GM20000 (cell line): ENCODE results near the gene GRK6.

Experiments
- DNase-seq: peaks from one replicate; pipeline ENCODE4 v3.0.0; 2012; ENCODE audit warnings: low spot score
- TF ChIP-seq, protein P1 (sequence below): IDR thresholded peaks from 2 replicates; pipeline ENCODE4 v1.5.1; 2012; ENCODE audit warnings: mild to moderate bottlenecking, control low read depth; ENCODE audit errors: extremely low read depth, missing control alignments

GRK6 gene

DNA sequence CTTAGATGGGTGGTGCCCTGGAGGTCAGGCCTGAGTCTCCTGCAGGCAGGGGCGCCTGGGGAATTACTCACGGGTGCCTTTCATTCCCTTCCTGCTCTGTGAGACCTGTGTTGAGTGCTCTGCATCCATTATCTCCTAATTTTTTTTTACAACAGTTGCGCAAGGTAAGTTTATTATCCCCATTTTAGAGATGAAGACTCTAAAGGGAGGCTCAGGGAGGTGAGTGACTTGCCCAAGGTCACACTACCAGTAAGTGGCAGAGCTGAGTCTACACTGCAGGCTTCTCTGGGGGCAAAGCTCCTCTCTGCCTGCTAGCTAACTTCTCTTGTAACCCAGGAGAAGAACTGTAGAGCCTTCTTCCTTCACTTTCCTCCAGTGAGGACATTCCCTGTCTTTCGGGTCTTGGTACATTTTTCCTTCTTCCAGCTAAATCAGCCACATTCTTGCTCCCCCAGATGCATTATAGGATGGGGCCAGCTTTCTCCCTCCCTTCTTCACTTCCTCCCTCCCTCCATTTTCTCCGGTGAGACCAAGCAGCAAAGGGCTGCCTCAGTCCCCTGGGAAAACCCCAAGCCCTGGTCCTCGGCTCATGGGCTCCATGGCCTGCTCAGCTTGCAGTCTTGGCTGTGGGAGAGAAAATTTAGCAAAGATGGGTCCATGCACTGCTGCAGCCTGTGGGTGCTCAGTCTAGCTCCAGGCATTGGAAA lies 21.9 kb downstream of the GRK6 start:
- TF ChIP-seq, protein P1, sequence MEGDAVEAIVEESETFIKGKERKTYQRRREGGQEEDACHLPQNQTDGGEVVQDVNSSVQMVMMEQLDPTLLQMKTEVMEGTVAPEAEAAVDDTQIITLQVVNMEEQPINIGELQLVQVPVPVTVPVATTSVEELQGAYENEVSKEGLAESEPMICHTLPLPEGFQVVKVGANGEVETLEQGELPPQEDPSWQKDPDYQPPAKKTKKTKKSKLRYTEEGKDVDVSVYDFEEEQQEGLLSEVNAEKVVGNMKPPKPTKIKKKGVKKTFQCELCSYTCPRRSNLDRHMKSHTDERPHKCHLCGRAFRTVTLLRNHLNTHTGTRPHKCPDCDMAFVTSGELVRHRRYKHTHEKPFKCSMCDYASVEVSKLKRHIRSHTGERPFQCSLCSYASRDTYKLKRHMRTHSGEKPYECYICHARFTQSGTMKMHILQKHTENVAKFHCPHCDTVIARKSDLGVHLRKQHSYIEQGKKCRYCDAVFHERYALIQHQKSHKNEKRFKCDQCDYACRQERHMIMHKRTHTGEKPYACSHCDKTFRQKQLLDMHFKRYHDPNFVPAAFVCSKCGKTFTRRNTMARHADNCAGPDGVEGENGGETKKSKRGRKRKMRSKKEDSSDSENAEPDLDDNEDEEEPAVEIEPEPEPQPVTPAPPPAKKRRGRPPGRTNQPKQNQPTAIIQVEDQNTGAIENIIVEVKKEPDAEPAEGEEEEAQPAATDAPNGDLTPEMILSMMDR, result no peak
- no peak for DNase-seq

DNA sequence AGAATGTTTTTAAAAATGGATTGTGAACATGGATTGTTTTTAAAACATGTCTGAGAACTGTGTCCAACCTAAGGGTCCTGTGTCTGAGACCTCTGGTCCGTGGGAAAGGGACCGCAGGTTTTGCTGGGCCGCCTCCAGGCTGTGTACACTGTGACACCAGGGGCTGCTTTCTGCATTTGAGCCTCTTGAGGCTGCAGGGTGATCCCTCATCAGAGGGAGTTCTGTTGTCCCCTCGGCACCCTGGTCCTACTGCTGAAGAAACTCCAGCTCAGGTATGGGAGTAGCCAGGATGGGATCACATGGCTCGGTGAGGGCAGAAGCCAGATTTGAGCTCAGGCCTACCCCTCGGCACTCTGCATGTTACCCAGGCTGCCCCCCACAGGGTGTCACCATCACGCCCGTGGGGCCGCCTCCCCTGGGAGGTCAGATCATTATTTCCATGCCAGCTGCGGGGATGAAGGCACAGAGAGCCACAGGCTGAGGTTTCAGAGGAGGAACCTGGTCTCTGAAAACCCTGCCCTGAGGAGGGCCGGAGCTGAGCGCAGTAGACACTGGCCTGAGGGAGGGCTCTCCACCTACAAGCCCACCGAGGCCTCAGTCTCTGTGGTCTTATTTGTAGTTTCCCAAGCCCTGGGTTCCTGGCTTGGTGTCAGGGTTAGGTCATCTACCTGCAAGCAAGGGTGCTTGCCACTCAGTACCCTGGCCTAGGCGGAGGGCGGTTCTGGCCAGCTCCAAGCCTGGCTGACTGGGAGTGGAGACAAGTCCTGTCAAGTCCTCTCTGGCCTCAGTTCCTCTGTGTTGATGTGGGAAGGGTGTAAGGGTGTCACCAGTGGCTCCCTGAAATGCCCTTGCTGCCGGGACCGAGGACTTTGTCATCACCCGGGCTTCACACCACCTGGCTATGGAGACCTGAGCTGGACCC lies 22.9 kb downstream of the GRK6 start:
- no peak for DNase-seq
- TF ChIP-seq, protein P1, result no peak

- no peak for DNase-seq
- TF ChIP-seq, protein P1, result no peak
Measured at GRCh38 chr5:177450667-177451424, 24.4 kb downstream of the GRK6 start.

DNA sequence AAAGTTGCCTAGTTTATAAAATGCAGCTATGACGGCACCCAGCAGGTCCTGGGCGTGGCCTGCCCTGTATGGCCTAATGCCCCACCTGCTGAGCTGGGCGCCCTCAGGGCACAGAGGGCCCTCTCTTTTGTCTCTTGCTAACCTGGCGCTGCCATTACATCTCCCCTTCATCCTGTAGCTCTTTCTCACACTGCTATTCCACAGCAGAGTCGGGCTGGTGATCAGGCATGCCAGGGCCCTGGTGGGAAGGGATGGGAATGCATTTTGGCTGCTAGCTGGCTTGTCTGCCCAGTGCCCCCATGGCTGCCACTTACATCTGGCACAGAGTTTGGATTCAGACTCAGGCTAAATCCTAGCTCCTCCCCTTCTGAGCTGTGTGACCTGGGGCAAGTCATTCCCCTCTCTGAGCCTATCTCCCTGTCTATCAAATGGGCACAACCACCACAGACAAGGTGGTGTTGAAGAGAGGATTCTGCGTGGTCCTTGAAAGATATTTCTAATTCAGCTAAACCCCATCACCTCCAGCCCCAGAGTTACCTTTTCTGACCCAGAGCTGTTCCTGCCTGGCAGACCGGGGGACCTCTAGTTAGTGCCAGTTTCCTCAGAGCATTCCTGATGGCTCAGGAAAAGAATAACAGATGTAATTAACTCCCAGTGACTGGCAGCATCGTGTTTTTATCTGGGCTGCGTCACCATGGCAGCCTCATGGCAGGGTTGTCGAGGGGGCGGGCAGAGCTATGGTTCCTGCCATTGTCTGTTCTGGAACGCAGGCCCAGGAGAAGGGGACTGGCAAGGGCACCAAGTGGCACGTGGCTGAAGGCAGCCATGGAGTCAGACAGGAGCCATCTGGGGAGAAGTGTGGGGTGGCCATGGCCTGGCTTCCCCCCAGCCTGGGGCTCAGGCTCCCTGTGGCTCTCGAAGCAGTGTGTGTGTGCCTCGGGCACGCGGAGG lies 26.5 kb downstream of the GRK6 start:
- TF ChIP-seq, protein P1, result no peak
- no peak for DNase-seq

DNA sequence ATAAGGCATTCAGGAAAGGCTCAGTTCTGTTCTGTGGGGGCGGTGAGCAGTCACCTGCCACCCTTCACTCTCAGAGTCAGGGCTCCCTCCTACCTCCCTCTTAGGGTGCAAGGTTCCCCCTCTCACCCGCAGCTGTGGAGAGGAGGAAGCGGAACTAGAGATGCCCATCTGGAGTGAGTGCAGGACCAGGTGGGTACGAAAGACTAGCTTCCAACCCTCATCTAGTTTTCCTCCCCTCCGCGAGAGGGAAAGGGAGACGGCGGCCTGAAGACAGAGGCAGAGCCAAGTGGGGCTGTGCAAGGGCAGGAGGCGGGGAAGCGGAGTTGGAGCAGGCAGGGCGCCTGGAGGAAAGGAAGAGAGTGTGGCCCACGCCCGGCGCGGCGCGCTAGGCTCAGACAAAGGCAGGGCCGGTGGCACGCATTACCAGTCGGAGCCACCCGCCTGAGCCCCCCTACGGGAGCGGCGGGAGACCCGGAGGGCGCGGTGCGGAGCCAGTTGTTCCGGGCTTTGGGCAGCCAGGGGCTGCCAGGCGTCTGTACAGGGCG lies 27.4 kb downstream of the GRK6 start:
- TF ChIP-seq, protein P1, result no peak
- no peak for DNase-seq

DNA sequence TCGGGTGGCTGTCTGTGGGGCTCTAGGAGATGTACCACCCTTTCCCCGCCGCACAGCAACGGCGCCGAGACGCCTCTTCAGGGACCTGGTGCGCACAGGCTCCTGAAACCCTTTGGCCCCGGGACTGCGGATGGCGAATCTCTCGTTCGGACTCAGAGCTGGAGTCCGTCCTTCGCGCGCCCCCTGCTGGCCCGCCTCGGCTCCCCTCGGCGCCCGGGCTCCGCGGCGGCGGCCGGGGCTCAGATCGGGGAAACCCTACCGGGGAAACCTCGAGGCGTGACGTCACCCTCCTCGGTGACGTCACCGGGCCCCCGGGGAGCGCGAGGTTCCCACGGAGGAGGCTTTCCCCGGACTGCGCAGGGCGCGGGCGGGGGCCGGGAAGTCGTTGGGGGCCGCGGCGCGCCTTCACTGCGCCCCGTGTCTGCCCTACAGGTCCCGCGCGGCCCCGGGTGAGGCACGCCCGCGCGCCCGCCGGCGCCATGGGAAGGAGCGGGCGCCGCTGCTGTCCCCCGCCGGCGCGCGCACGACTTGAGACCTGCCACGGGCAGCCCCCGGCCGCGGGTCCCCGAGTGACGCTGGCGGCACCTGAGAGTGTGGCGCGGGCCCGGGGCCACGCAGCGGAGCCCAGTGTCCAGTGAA lies 28.0 kb downstream of the GRK6 start:
- peak; percentile 98 for DNase-seq
- TF ChIP-seq, protein P1, result peak; percentile 75
